T follicular helper cell (primary cell): ENCODE measurements around the gene TMEM170A.

ENCODE experiments used
- DNase-seq: peaks from one replicate; pipeline ENCODE4 v3.0.0-alpha.2; 2020; ENCODE audit warnings: low read depth

Gene TMEM170A

DNA sequence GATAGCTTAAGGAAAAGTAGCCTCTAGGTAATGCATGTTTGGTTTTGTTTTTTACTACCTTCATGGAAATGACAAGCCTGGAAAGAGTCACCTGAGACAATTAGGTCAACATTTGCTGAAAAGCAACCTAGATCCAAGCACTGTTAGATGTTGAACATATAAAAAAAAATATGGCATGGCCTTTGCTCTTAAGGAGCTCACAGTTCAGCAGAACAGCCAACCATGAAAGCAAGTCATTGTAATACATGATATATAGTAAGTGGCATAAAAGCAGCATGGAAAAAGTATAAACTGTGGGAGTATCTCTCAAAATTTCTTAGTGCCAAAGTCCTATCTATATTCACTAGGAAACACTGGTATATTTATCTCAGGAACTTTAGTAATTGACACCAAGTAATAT is 62.8 kb downstream of the TMEM170A start:
- no peak for DNase-seq

DNA sequence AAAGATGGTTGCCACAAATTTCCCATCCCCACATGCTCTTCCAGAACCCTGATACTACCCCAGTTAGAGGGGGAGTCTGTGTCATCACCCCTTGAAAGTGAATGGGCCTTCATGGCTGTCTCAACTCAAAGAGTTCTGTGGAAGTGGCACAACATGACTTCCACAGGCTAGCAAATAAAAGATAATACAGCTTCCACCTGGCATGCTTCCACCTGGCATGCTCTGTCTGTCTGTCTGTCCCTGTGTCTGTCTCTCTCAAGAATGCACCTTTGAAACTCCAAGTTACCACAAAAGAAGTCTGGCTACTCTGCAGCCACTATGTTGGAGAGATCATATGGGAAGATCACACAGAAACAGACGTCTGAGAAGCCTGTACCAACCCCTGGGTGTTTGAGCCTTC is 66.2 kb downstream of the TMEM170A start:
- no peak for DNase-seq

DNA sequence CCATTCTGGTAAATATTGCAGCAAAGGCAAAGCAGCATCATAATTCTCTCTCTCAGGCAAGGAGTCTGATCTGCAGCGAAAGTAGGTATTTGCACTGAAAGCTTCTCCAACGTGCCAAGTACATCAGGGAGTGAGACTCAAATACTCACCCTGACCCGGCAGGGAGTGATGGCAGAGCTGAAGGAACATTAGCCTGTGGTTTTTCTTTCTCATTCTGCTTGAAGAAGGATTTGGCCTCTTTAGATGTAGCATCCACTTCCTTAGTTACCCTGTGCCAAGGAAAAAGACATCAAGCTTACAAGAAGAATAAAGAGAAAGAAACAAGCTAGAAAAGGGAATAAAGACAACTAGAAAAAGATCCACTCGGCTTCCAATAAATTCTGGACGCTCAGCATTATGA is 69.5 kb downstream of the TMEM170A start:
- no peak for DNase-seq
